H1 (cell line): ENCODE data around the gene DKK1. TPM values are rescaled to one million over a fixed set of nuclear protein-coding genes. Genes with fewer than 3 reads are reported as not detected.

Source experiments
- CTCF ChIA-PET: fragments of 300-600 bp; sonication (Branson Sonifier 250); formaldehyde crosslinking; loops from one replicate; lab custom pipeline; 2021; ENCODE audit not compliant: partially characterized antibody; lab: Charles Lee
- POLR2A ChIA-PET: fragments of 300-600 bp; sonication (Branson Sonifier 250); formaldehyde crosslinking; loops from one replicate; lab custom pipeline; 2021; ENCODE audit warnings: inconsistent platforms; ENCODE audit not compliant: partially characterized antibody; lab: Charles Lee
- DNase-seq, 2 experiments: peaks; one replicate each; pipeline versions ENCODE4 v3.0.0 to v3.0.0-alpha.2; 2010 to 2022; ENCODE audit warnings: low spot score in 2 of 2, low read depth in 1 of 2, mixed read lengths in 1 of 2
- FAIRE-seq: peaks from 2 replicates; lab custom pipeline; 2011; peaks lifted over from hg19 to GRCh38; lab: Jason Lieb, UNC
- H2AFZ ChIP-seq: 2 replicates; pipeline ENCODE4 v1.8.1; 2012; ENCODE audit warnings: low read length, inconsistent platforms
- H2AK5ac ChIP-seq: 2 replicates; pipeline ENCODE4 v1.6.1; 2013; ENCODE audit warnings: low read depth, low read length
- H2BK120ac ChIP-seq: replicated peaks from 2 replicates; pipeline ENCODE3; 2013; ENCODE audit warnings: low read depth, low read length, inconsistent platforms
- H2BK12ac ChIP-seq: 2 replicates; pipeline ENCODE4 v1.6.1; 2013; ENCODE audit warnings: low read depth, low read length
- H2BK15ac ChIP-seq: 2 replicates; pipeline ENCODE4 v1.6.1; 2013; ENCODE audit warnings: low read length
- H2BK20ac ChIP-seq: 2 replicates; pipeline ENCODE4 v1.6.1; 2013; ENCODE audit warnings: low read length
- H2BK5ac ChIP-seq: 2 replicates; pipeline ENCODE4 v1.6.1; 2013; ENCODE audit warnings: low read depth, low read length
- H3K14ac ChIP-seq: 2 replicates; pipeline ENCODE4 v1.6.1; 2013; ENCODE audit warnings: inconsistent platforms; ENCODE audit not compliant: insufficient read length
- H3K18ac ChIP-seq: 2 replicates; pipeline ENCODE4 v1.6.1; 2013; ENCODE audit warnings: low read length; ENCODE audit errors: extremely low read depth
- H3K23ac ChIP-seq: 2 replicates; pipeline ENCODE4 v1.6.1; 2013; ENCODE audit warnings: inconsistent platforms; ENCODE audit not compliant: insufficient read length
- H3K23me2 ChIP-seq: 2 replicates; pipeline ENCODE4 v1.6.1; 2013; ENCODE audit warnings: low read depth, low read length
- H3K27ac ChIP-seq: 2 replicates; pipeline ENCODE4 v1.6.1; 2011; ENCODE audit warnings: low read depth, low read length, inconsistent platforms
- H3K27me3 ChIP-seq, 4 experiments: replicated peaks in 1 of 4; 1 replicate in 1 of 4; 2 replicates in 3 of 4; pipeline versions ENCODE4 v1.6.1 to v1.8.1; 2011 to 2013; ENCODE audit warnings: low read length in 3 of 4, mild to moderate bottlenecking in 3 of 4, inconsistent platforms in 2 of 4, mixed read lengths in 2 of 4, moderate library complexity in 1 of 4; ENCODE audit not compliant: control insufficient read depth in 3 of 4, insufficient read depth in 3 of 4; ENCODE audit errors: extremely low read depth in 1 of 4
- H3K36me3 ChIP-seq, 4 experiments: 2 replicates each; pipeline versions ENCODE4 v1.6.1 to v1.8.1; 2011 to 2013; ENCODE audit warnings: mild to moderate bottlenecking in 4 of 4, low read length in 3 of 4, moderate library complexity in 2 of 4, control low read depth in 1 of 4, inconsistent platforms in 1 of 4; ENCODE audit not compliant: insufficient read depth in 4 of 4, control insufficient read depth in 2 of 4
- H3K4ac ChIP-seq: replicated peaks from 2 replicates; pipeline ENCODE3; 2013; ENCODE audit warnings: low read length, low read depth, mixed read lengths, inconsistent platforms; ENCODE audit not compliant: insufficient read length
- H3K4me1 ChIP-seq, 4 experiments: replicated peaks in 1 of 4; 1 replicate in 1 of 4; 2 replicates in 3 of 4; pipeline versions ENCODE4 v1.6.1 to v1.8.1; 2011 to 2013; ENCODE audit warnings: low read length in 3 of 4, inconsistent platforms in 2 of 4, mixed read lengths in 1 of 4; ENCODE audit not compliant: insufficient read depth in 4 of 4, control insufficient read depth in 3 of 4
- H3K4me2 ChIP-seq, 2 experiments: 2 replicates each; pipeline versions ENCODE4 v1.6.1 to v1.8.1; 2011 to 2013; ENCODE audit warnings: low read depth in 2 of 2, low read length in 2 of 2, control low read depth in 1 of 2, inconsistent platforms in 1 of 2, mild to moderate bottlenecking in 1 of 2; ENCODE audit not compliant: insufficient read depth in 1 of 2
- H3K4me3 ChIP-seq, 4 experiments: fragments of 200-600, 300-600 bp in 1 of 4; sonication (generic), shearing (Covaris generic), sonication (Bioruptor Twin) in 1 of 4; 2 replicates each; pipeline versions ENCODE4 v1.5.1 to v1.8.1; 2011 to 2016; ENCODE audit warnings: low read length in 4 of 4, low read depth in 3 of 4, control low read depth in 2 of 4, inconsistent platforms in 2 of 4, mild to moderate bottlenecking in 2 of 4, mixed read lengths in 1 of 4, moderate library complexity in 1 of 4; ENCODE audit not compliant: insufficient read depth in 2 of 4; ENCODE audit errors: extremely low read depth in 1 of 4
- H3K56ac ChIP-seq: replicated peaks from 2 replicates; pipeline ENCODE3; 2013; ENCODE audit warnings: low read depth, mild to moderate bottlenecking, mixed read lengths, low read length, inconsistent platforms; ENCODE audit not compliant: insufficient read length
- H3K79me1 ChIP-seq: 2 replicates; pipeline ENCODE4 v1.6.1; 2013; ENCODE audit warnings: low read depth, low read length, control low read depth
- H3K79me2 ChIP-seq, 2 experiments: 2 replicates each; pipeline versions ENCODE4 v1.6.1 to v1.8.1; 2012 to 2013; ENCODE audit warnings: low read length in 2 of 2, mild to moderate bottlenecking in 2 of 2, inconsistent platforms in 1 of 2; ENCODE audit not compliant: insufficient read depth in 2 of 2, control insufficient read depth in 1 of 2
- H3K9ac ChIP-seq, 4 experiments: replicated peaks in 1 of 4; 1 replicate in 1 of 4; 2 replicates in 3 of 4; pipeline versions ENCODE4 v1.6.1 to v1.8.1; 2011 to 2013; ENCODE audit warnings: low read depth in 3 of 4, low read length in 3 of 4, control low read depth in 2 of 4, mild to moderate bottlenecking in 2 of 4, moderate library complexity in 2 of 4, inconsistent platforms in 1 of 4; ENCODE audit errors: extremely low read depth in 1 of 4
- H3K9me3 ChIP-seq, 2 experiments: 2 replicates each; pipeline versions ENCODE4 v1.6.1 to v1.8.1; 2012 to 2013; ENCODE audit warnings: mild to moderate bottlenecking in 2 of 2, moderate library complexity in 2 of 2, control low read depth in 1 of 2, inconsistent platforms in 1 of 2, low read depth in 1 of 2, low read length in 1 of 2, mixed read lengths in 1 of 2; ENCODE audit not compliant: insufficient read depth in 2 of 2
- H4K20me1 ChIP-seq, 2 experiments: replicated peaks in 1 of 2; 2 replicates each; pipeline versions ENCODE3 to v1.8.1; 2011 to 2013; ENCODE audit warnings: inconsistent platforms in 2 of 2, low read length in 2 of 2, mild to moderate bottlenecking in 1 of 2; ENCODE audit not compliant: insufficient read depth in 2 of 2, control insufficient read depth in 1 of 2
- H4K5ac ChIP-seq: 2 replicates; pipeline ENCODE4 v1.6.1; 2013; ENCODE audit warnings: low read length, low read depth, mixed read lengths, inconsistent platforms; ENCODE audit not compliant: insufficient read length
- H4K8ac ChIP-seq: 2 replicates; pipeline ENCODE4 v1.8.0; 2013; ENCODE audit warnings: mild to moderate bottlenecking, moderate library complexity, low read length, inconsistent platforms; ENCODE audit not compliant: insufficient read depth; ENCODE audit errors: extremely low read depth
- H4K91ac ChIP-seq: replicated peaks from 2 replicates; pipeline ENCODE3; 2013; ENCODE audit warnings: low read length, mixed read lengths, inconsistent platforms; ENCODE audit not compliant: insufficient read length
- ATF3 ChIP-seq: IDR thresholded peaks from 2 replicates; pipeline ENCODE4 v1.6.1; 2011; ENCODE audit warnings: low read depth, mild to moderate bottlenecking, low read length; ENCODE audit not compliant: insufficient read depth
- E2F6 ChIP-seq: IDR thresholded peaks from 2 replicates; pipeline ENCODE4 v1.6.1; 2012; ENCODE audit warnings: inconsistent platforms
- EP300 ChIP-seq, 2 experiments: IDR thresholded peaks; 1 replicate in 1 of 2; 2 replicates in 1 of 2; pipeline ENCODE4 v1.6.1; 2011 to 2012; ENCODE audit warnings: low read depth in 2 of 2, low read length in 2 of 2, mild to moderate bottlenecking in 2 of 2, borderline replicate concordance in 1 of 2, inconsistent platforms in 1 of 2, moderate library complexity in 1 of 2
- EZH2 ChIP-seq: fragments of 200-600 bp; sonication (generic); IDR thresholded peaks from 2 replicates; pipeline ENCODE4 v1.7.1; 2012; ENCODE audit warnings: low read depth, mild to moderate bottlenecking, moderate library complexity, low read length, inconsistent platforms; ENCODE audit not compliant: severe bottlenecking
- JUN ChIP-seq: IDR thresholded peaks from 2 replicates; pipeline ENCODE4 v1.6.1; 2011; ENCODE audit warnings: low read depth, mild to moderate bottlenecking, improper control_type of control experiment, low read length
- NANOG ChIP-seq: IDR thresholded peaks from 2 replicates; pipeline ENCODE4 v1.6.1; 2011; ENCODE audit warnings: low read length, low read depth, mild to moderate bottlenecking, inconsistent platforms; ENCODE audit not compliant: insufficient read depth, poor library complexity, severe bottlenecking
- SIRT6 ChIP-seq: IDR thresholded peaks from one replicate; pipeline ENCODE4 v1.7.1; 2012; ENCODE audit warnings: low read length, inconsistent platforms
- WGBS, 2 experiments: shearing (Covaris generic) in 1 of 2; methylation state at CpG; one replicate each; pipeline versions ENCODE4 v1.1.6 to v1.1.7; 2013 to 2015; ENCODE audit warnings: low lambda C conversion rate in 2 of 2, mixed read lengths in 2 of 2, inconsistent platforms in 1 of 2, low coverage in 1 of 2, missing lambda C conversion rate in 1 of 2; ENCODE audit not compliant: insufficient replicate concordance in 2 of 2, insufficient coverage in 1 of 2, insufficient read length in 1 of 2; ENCODE audit errors: extremely low coverage in 1 of 2, missing lambda C conversion rate in 1 of 2; 5-methylcytosine and 5-hydroxymethylcytosine counted together
- polyA plus RNA-seq, 7 experiments: library from polyadenylated mRNA; depleted of rRNA in 3 of 7; stranded (reverse) in 5 of 7; unstranded in 2 of 7; fragments of >200 nt in 5 of 7; fragments of 200-250 nt in 2 of 7; gene quantifications; 1 replicate in 5 of 7; 2 replicates in 1 of 7; 4 replicates in 1 of 7; pipeline versions ENCODE4 v1.2.1 to v1.2.3, GENCODE V29; 2011 to 2013; ENCODE audit warnings: missing spikeins in 2 of 7, mixed read lengths in 2 of 7
- total RNA-seq: library from RNA; stranded (reverse); fragmentation: NEBNext Ultra II Directional; extraction: Animal tissue kit (Norgen Biotek cat#: 25700); gene quantifications from 2 replicates; pipeline ENCODE4 v1.2.1, GENCODE V29; 2021

DKK1 gene
- total and polyA plus RNA-seq, 2 of the 8 experiments (the other 6 are each of a cell fraction or from before 2014, with no cell fraction given) = 0.36 to 0.61 TPM

GRCh38 chr10:52316500-52316899 lies 2.4 kb downstream of the DKK1 start:
- Histone ChIP-seq H3K23me2 (peaks cover 4% of the 10 kb centered on the region; the same call in 1 of the 2 replicates), H2AK5ac (no peak overlapping the region), H3K4me1 (peaks cover 4 to 8% (median 6%) of the 10 kb centered on the region in 4 experiments; a peak in 6 of 7 replicates), H2BK5ac (no peak overlapping the region), H3K18ac (no peak overlapping the region), H4K5ac (no peak overlapping the region), H3K27ac (no peak overlapping the region), H4K8ac (no peak overlapping the region), H2BK12ac (no peak overlapping the region), H3K36me3 (no peaks in the 10 kb centered on the region), H3K4me2 (no peak overlapping the region), H2BK15ac (no peak overlapping the region), H2AFZ (no peak overlapping the region), H2BK20ac (no peak overlapping the region), H3K23ac (no peak overlapping the region), H3K9ac (no peak overlapping the region), H3K79me1 (no peaks in the 10 kb centered on the region), H3K14ac (no peak overlapping the region), H3K79me2 (no peaks in the 10 kb centered on the region), H4K20me1 (peaks cover 0 to 2% of the 10 kb centered on the region in 2 experiments), H4K91ac (no peak overlapping the region), H2BK120ac (no peak overlapping the region), H3K4me3 (no peak overlapping the region), H3K27me3 (peaks cover 28 to 53% (median 45%) of the 10 kb centered on the region in 4 experiments), H3K56ac (no peak overlapping the region), H3K9me3 (no peaks in the 10 kb centered on the region), H3K4ac (no peak overlapping the region)
- 90% methylated on average over 4 of the region's 4 CpGs; no CpG with 5 or more reads in 1 of the 2 experiments for WGBS, 2 experiments
- DNase-seq (no peak), FAIRE-seq (no peak)
- ChIA-PET CTCF (interaction anchor here (1.0 to 1.5 kb wide), 3 partner anchors 10 to 464 kb away, joined by 3 to 4 read pairs (median 3); no protein-coding TSS in a partner anchor), POLR2A (no interaction called here)
- no peak for TF ChIP-seq JUN
- no peak for TF ChIP-seq NANOG
- no peak for TF ChIP-seq ATF3
- no peak for TF ChIP-seq SIRT6
- TF ChIP-seq EP300 (IDR thresholded peaks at IDR 0.05; ENCODE audit: borderline replicate concordance in 1 of 2, low read depth in 2 of 2, low read length in 2 of 2) = no peak
- TF ChIP-seq EZH2 = no peak
- TF ChIP-seq E2F6 = no peak
